Measurements from ENCODE around the gene HUNK. TPM values are rescaled to one million over a fixed set of nuclear protein-coding genes. Genes with fewer than 3 reads are reported as not detected.
"Not testable (repeated sequence)": the region's sequence is repeated elsewhere in the genome, so short reads cannot be mapped to it uniquely, and the experiment has no call there.

Gene HUNK
- total RNA-seq, 1 donor from 2014 or later, result 44.0 TPM

DNA sequence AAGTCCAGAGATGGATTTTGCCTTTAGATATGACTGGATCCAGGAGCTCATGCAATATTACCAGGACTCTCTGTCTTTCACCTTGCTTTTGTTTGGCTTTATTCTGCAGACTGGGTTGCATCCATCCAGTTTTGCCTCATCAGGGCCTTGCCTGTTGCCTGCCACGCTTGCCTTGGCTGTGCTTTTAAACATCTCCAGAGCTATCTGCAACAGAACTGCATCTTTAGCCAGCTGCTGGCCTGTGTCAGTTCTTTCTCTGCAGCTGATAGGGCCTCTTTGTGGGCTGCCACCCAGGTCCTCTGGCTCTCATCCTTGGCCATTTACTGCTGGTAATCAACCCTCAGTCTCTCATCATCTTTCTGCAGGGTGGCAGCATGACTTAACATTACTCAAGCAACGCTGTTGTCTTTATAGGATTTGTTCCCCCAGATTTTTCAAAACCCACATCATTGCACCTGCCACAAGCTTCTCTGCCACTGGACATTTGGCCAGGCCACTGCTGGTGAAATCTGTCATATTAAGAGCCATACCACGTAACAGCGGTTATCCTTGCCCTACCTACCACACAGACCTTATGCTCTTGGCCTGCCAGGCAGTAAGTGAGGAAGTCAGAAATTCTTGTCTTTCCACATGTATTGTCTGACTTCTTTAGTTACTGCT is 24.4 kb upstream of the HUNK start:
- no peak for DNase-seq (ENCODE audit: extremely low spot score, unreplicated experiment)
- no peak overlapping the region for H3K27ac Mint-ChIP-seq
- no peak overlapping the region for H3K4me3 Mint-ChIP-seq
- TF ChIP-seq, protein P1, sequence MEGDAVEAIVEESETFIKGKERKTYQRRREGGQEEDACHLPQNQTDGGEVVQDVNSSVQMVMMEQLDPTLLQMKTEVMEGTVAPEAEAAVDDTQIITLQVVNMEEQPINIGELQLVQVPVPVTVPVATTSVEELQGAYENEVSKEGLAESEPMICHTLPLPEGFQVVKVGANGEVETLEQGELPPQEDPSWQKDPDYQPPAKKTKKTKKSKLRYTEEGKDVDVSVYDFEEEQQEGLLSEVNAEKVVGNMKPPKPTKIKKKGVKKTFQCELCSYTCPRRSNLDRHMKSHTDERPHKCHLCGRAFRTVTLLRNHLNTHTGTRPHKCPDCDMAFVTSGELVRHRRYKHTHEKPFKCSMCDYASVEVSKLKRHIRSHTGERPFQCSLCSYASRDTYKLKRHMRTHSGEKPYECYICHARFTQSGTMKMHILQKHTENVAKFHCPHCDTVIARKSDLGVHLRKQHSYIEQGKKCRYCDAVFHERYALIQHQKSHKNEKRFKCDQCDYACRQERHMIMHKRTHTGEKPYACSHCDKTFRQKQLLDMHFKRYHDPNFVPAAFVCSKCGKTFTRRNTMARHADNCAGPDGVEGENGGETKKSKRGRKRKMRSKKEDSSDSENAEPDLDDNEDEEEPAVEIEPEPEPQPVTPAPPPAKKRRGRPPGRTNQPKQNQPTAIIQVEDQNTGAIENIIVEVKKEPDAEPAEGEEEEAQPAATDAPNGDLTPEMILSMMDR (conservative IDR thresholded peaks at IDR 0.05), result no peak
- peaks cover 10% of the 10 kb centered on the region for H3K4me1 Mint-ChIP-seq (ENCODE audit: unreplicated experiment)
- peaks cover 17% of the 10 kb centered on the region for H3K27me3 Mint-ChIP-seq
- H3K36me3 Mint-ChIP-seq, result no peaks in the 10 kb centered on the region
- H3K9me3 Mint-ChIP-seq, result no peaks in the 10 kb centered on the region

GRCh38 chr21:31850886-31851285 is 21.9 kb upstream of the HUNK start:
- no peak for DNase-seq (ENCODE audit: extremely low spot score, unreplicated experiment)
- Mint-ChIP-seq H3K27ac (no peak overlapping the region), H3K4me1 (ENCODE audit: unreplicated experiment) (no peaks in the 10 kb centered on the region), H3K27me3 (peaks cover 12% of the 10 kb centered on the region), H3K36me3 (no peaks in the 10 kb centered on the region), H3K9me3 (no peaks in the 10 kb centered on the region), H3K4me3 (no peak overlapping the region)
- TF ChIP-seq, protein P1 (conservative IDR thresholded peaks at IDR 0.05), result no peak

GRCh38 chr21:31855180-31855579 is 17.6 kb upstream of the HUNK start:
- Mint-ChIP-seq H3K27me3 (peaks cover 2% of the 10 kb centered on the region), H3K36me3 (no peaks in the 10 kb centered on the region), H3K4me1 (ENCODE audit: unreplicated experiment) (no peaks in the 10 kb centered on the region), H3K9me3 (no peaks in the 10 kb centered on the region), H3K27ac (no peak overlapping the region), H3K4me3 (no peak overlapping the region)
- DNase-seq (ENCODE audit: extremely low spot score, unreplicated experiment), result no peak
- TF ChIP-seq, protein P1 (conservative IDR thresholded peaks at IDR 0.05), result no peak

DNA sequence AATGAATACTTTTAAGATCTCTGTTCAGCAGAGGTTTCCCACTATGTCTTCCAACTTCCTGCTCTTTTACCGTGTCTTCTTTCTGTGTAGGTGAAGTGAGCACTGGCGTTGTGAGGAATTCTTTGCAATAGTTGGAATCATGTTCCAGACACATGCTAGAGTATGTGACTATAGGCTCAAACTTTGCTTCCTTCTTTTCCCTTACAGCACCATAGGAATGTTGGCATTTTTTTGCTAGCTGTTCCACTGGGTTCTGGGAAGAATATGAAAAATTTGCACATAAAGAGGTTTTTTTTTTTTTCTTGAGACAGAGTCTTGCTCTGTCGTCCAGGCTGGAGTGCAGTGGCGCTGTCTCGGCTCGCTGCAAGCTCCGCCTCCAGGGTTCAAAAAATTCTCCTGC is 15.7 kb upstream of the HUNK start:
- DNase-seq (ENCODE audit: extremely low spot score, unreplicated experiment), result no peak
- H3K27me3 Mint-ChIP-seq, result no peaks in the 10 kb centered on the region
- no peaks in the 10 kb centered on the region for H3K36me3 Mint-ChIP-seq
- no peaks in the 10 kb centered on the region for H3K9me3 Mint-ChIP-seq
- TF ChIP-seq, protein P1 (conservative IDR thresholded peaks at IDR 0.05), result no peak
- no peak overlapping the region for H3K27ac Mint-ChIP-seq
- no peak overlapping the region for H3K4me3 Mint-ChIP-seq
- no peaks in the 10 kb centered on the region for H3K4me1 Mint-ChIP-seq (ENCODE audit: unreplicated experiment)

DNA sequence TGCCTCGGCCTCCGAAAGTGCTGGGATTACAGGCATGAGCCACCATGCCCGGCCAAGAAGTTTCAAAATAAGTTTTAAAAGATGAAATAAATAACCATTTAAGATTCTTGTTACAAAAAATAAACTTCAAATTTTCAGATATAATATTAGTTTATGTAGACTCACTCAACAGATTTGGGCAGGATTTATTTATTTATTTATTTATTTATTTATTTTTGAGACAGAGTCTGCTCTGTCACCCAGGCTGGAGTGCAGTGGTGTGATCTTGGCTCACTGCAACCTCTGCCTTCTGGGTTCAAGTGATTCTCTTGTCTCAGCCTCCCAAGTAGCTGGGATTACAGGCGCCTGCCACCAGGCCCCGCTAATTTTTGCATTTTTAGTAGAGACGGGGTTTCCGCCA is 15.2 kb upstream of the HUNK start:
- not testable (repeated sequence) for H3K9me3 Mint-ChIP-seq; H3K4me3 Mint-ChIP-seq; H3K4me1 Mint-ChIP-seq (ENCODE audit: unreplicated experiment); H3K36me3 Mint-ChIP-seq; H3K27me3 Mint-ChIP-seq; DNase-seq (ENCODE audit: extremely low spot score, unreplicated experiment); H3K27ac Mint-ChIP-seq

DNA sequence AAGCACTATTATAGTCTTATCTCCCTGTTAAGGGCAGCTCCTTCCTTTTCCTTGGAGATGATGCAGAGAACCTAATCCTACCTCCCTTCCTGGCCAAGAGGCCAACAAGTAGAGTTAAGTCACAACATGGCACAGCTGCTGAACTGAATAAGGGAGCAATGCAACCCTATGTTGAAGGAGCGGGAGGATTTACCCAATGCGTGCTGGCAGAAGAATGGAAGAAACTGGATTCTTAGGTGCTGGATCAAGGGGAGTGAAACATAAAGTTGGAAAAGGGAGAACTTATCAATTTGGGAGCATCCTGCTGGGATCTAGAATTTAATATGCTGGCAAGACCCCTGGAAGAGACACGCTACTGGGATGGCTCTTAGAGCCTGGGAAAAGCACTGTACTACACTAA is 12.0 kb upstream of the HUNK start:
- Mint-ChIP-seq H3K4me1 (ENCODE audit: unreplicated experiment) (no peaks in the 10 kb centered on the region), H3K27ac (no peak overlapping the region), H3K27me3 (no peaks in the 10 kb centered on the region), H3K4me3 (no peak overlapping the region), H3K9me3 (no peaks in the 10 kb centered on the region), H3K36me3 (no peaks in the 10 kb centered on the region)
- TF ChIP-seq, protein P1 (conservative IDR thresholded peaks at IDR 0.05), result no peak
- DNase-seq (ENCODE audit: extremely low spot score, unreplicated experiment), result no peak
